Uterus (tissue), 2 donors: Measurements from ENCODE around the gene LRRN3.

Experiments used
- POLR2A ChIP-seq, 2 donors: fragments of 450-650 bp; IDR thresholded peaks; one replicate each; pipeline ENCODE4 v1.6.1; 2016; ENCODE audit warnings: antibody characterized with exemption in 2 of 2, mild to moderate bottlenecking in 1 of 2, moderate library complexity in 1 of 2
- TF ChIP-seq, protein P1 (sequence below), 4 experiments: fragments of 200-600 bp in 2 of 4; fragments of 450-650 bp in 2 of 4; sonication (generic) in 2 of 4; IDR thresholded peaks; one replicate each; pipeline ENCODE4 v1.5.1; 2016 to 2019; ENCODE audit warnings: antibody characterized with exemption in 4 of 4, mild to moderate bottlenecking in 2 of 4, moderate library complexity in 1 of 4

DNA sequence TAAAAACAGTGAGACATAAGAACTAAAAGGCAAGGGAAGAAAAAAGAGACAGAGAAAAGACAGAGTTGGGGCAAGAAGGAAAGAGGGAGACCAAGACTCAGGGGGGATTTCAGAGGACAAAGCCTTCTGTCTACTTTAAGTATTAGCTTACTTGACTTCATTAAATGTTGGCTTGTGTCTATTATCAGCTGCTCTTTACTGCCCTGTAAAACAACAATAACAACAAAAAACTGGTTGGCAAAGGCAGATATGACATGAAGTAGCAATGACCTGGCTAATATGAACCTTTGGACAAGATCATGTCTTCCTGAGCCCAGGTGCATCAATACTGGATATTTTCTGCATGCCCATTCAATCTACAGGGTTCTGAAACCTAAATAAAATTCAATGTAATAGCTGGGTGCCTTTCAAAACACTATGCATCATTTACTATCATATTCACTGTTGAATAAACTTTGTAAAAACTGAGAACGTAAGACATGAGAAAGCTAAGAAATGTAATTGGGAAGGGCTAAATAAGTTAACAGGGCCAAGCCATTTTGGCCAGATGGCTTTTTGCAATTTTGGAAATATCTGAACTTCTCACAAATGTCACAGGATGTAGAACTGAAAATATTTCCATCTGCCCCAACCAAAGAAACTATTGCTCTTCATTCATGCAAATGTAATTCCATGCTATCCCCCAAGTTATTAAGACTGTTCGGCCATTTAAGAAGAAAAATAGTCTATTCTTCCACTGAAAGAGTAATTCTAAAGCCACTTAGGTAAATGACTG, 49.4 kb downstream of the LRRN3 start:
- TF ChIP-seq, protein P1, sequence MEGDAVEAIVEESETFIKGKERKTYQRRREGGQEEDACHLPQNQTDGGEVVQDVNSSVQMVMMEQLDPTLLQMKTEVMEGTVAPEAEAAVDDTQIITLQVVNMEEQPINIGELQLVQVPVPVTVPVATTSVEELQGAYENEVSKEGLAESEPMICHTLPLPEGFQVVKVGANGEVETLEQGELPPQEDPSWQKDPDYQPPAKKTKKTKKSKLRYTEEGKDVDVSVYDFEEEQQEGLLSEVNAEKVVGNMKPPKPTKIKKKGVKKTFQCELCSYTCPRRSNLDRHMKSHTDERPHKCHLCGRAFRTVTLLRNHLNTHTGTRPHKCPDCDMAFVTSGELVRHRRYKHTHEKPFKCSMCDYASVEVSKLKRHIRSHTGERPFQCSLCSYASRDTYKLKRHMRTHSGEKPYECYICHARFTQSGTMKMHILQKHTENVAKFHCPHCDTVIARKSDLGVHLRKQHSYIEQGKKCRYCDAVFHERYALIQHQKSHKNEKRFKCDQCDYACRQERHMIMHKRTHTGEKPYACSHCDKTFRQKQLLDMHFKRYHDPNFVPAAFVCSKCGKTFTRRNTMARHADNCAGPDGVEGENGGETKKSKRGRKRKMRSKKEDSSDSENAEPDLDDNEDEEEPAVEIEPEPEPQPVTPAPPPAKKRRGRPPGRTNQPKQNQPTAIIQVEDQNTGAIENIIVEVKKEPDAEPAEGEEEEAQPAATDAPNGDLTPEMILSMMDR (IDR thresholded peaks at IDR 0.05), result no peak
- no peak for TF ChIP-seq POLR2A (IDR thresholded peaks at IDR 0.05)
